Choroid plexus epithelial cell (primary cell): ENCODE results near the gene GABRB1.

Experiments used
- DNase-seq: peaks from one replicate; pipeline ENCODE4 v3.0.0-alpha.2; 2010; ENCODE audit warnings: low read depth
- H3K4me3 ChIP-seq: 2 replicates; pipeline ENCODE4 v1.5.1; 2011; ENCODE audit warnings: low read depth, mild to moderate bottlenecking, control low read depth, low read length, moderate library complexity
- TF ChIP-seq, protein P1 (sequence below): conservative IDR thresholded peaks from 2 replicates; pipeline ENCODE4 v1.5.1; 2011; ENCODE audit warnings: low read depth, mild to moderate bottlenecking, control low read depth, inconsistent platforms, low read length, moderate library complexity

The GABRB1 gene

DNA sequence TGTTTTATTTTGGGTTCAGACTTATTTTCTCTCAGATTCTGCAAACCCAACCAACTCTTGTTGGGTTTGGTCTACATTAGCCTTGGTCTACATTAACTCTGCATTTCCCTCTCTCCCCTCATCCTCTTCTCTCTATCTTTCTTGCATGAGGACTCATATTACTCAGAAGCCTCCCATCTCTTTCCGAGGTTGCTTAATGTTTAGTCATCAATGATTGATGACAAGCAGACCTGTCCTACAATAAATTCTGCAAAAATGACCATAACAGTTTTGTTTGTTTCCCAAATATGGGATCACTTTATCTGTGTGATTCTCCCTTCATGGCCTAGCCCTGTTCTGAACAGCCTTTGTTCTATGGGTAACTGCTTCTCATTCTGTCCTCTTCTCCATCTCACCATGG, 75.2 kb downstream of the GABRB1 start:
- H3K4me3 ChIP-seq: no peak overlapping the region
- peak; percentile 25 for DNase-seq
- TF ChIP-seq, protein P1, sequence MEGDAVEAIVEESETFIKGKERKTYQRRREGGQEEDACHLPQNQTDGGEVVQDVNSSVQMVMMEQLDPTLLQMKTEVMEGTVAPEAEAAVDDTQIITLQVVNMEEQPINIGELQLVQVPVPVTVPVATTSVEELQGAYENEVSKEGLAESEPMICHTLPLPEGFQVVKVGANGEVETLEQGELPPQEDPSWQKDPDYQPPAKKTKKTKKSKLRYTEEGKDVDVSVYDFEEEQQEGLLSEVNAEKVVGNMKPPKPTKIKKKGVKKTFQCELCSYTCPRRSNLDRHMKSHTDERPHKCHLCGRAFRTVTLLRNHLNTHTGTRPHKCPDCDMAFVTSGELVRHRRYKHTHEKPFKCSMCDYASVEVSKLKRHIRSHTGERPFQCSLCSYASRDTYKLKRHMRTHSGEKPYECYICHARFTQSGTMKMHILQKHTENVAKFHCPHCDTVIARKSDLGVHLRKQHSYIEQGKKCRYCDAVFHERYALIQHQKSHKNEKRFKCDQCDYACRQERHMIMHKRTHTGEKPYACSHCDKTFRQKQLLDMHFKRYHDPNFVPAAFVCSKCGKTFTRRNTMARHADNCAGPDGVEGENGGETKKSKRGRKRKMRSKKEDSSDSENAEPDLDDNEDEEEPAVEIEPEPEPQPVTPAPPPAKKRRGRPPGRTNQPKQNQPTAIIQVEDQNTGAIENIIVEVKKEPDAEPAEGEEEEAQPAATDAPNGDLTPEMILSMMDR: no peak

DNA sequence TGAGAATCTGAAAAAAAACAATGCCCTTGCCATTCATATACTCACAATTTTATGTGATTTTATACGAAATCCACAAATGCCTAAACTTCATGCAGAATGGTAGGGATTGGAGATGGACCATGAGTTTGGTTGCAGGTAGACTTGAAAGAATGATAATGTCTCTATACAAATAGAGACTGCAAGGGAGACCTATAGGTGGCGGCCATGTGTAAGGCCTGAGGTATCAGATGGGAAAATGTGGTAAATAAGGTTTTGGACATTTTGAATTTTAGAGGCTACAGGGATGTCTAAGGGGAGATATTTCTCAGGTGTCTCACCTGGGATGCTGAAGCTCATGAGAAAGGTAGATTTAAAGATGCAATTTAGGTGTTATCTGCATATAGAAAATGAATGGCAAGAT, 78.0 kb downstream of the GABRB1 start:
- TF ChIP-seq, protein P1: peak; percentile 22
- no peak overlapping the region for H3K4me3 ChIP-seq
- no peak for DNase-seq

DNA sequence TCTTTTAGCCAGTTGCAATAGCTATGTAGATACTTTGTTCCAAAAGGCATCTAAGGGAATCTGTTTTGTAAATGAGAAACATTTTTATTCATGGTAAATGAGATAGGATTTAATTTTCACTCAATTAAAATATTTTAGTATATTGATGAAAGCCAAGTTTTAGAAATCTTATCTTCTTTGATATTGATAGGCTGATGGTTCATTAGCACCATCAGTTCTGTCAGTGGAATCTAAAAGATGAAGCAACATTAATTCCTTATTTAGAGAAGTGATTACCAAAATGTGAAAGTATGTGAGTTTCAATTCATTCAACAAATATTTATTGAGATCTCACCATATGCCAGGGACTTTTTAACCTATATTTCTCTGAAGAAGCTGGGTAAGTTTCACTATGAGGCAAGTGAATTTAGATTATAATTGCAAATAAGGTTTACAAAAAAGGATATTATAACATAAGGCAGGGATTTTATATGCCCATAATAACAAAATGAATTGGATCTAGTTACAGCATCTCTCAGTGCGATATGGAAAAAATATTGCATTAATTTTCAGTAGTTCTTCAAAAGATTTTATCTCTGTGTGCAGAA, 79.3 kb downstream of the GABRB1 start:
- DNase-seq: no peak
- no peak overlapping the region for H3K4me3 ChIP-seq
- TF ChIP-seq, protein P1: no peak

DNA sequence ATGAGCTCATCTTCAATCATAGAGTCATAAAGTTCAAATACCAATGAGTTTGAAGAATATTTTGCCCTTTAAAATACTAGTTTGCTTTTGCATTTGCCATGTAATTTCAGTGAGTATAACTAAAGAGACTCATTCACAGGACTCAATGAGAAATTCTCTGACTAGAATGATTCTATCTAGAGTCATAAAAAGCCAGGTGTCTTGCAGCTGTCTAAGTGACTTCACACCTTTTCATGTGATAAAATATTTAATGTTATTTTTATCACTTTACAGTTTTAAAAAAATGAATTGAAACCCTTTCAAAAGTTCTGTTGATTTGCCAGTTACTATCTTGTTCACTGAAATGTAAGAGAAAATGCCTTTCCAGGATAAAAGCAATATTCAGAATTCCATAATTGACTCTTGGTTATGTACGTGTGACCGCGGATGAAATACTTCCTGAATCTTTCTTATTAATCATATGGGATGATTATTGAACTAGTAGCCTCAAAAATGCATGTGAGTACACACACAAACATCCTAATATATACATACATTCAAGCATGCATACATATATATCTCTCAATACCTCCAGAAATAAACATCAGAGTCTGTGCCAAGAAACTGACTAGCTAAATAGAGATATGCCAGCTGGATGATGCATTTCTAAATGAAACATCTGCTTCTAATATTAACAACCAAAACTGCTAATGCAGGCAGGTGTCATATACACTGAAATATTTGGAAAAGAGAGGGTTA, 87.0 kb downstream of the GABRB1 start:
- TF ChIP-seq, protein P1: no peak
- DNase-seq: no peak

DNA sequence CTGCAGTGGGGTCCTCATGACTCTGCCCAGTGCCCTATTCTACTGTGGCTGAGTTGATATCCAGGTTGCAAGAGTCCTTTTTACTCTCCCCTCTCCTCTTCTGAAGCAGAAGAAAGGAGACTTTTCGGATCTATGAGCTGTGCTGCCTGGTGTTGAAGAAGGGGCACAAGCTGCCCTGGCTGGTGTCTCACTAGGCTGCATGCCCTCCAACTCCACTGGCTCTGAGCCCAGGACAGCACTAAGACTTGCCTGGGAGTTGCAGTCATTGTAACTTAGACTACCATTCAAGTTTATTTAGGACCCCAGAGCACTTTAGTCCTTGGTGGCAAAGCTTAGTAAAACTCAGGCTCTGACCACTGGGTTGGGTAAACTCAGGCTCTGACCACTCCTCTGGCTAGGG, 89.4 kb downstream of the GABRB1 start:
- TF ChIP-seq, protein P1: no peak
- no peak for DNase-seq
- no peak overlapping the region for H3K4me3 ChIP-seq

More for the DNA sequence above, 87.0 kb downstream of the GABRB1 start:
- H3K4me3 ChIP-seq: no peak overlapping the region

DNA sequence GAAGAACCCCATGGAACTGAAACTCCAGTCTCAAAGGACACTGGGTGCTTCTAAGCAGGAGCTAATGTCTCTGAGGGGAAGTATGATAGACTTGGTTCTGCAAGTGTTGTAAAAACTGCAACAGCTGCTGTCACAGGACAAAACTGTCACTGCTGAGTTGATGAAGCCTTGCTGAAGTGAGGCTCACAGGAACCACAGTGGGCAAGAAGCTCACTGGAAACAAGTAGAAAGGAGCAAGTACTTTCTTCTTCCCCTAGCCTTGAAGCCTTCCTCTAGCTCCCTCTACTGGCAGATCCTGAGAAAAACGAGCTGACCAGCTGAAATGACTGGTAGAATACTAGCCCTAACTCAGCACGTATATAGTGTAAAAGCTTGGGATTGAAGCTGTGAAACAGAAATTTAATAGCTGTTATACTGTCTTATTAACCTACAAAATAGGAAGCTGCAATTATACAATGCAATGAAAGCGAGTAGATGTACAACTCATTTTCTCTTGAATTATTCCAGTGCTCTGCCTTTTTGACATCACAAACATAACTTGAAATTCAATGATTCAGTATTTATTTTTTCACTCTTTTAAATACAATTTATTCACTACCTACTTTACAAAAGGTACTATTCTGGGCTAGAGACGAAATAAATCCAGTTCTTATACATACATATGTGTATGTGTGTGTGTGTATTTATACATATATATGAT, 91.4 kb downstream of the GABRB1 start:
- peak; percentile 90 for DNase-seq
- TF ChIP-seq, protein P1: peak; percentile 94
- H3K4me3 ChIP-seq: no peak overlapping the region
